ENCODE results near the gene SLC7A10.

SLC7A10 gene

GRCh38 chr19:33266974-33267484 lies 41.4 kb upstream of the SLC7A10 start:
- peaks cover 5% of the 10 kb centered on the region for H3K4me1 ChIP-seq (ENCODE audit: control insufficient read depth, insufficient read depth, low read length)
- H3K36me3 ChIP-seq (ENCODE audit: control insufficient read depth, insufficient read depth, low read length) = no peaks in the 10 kb centered on the region
- H3K27me3 ChIP-seq (ENCODE audit: control insufficient read depth, insufficient read depth, low read length, poor library complexity, severe bottlenecking) = no peaks in the 10 kb centered on the region
- no peak overlapping the region for H3K27ac ChIP-seq (ENCODE audit: insufficient read depth, low read depth, low read length, poor library complexity, severe bottlenecking)
- no peaks in the 10 kb centered on the region for H3K9me3 ChIP-seq (ENCODE audit: control insufficient read depth, low read length)
- WGBS, 2 experiments = 90 to 92% methylated on average over 19 to 20 of the region's 20 CpGs
- H3K4me3 ChIP-seq (ENCODE audit: insufficient read depth, low read depth, low read length) = no peak overlapping the region

- no peaks in the 10 kb centered on the region for H3K27me3 ChIP-seq (ENCODE audit: control insufficient read depth, insufficient read depth, low read length, poor library complexity, severe bottlenecking)
- H3K27ac ChIP-seq (ENCODE audit: insufficient read depth, low read depth, low read length, poor library complexity, severe bottlenecking) = no peak overlapping the region
- no peak overlapping the region for H3K4me3 ChIP-seq (ENCODE audit: insufficient read depth, low read depth, low read length)
- H3K4me1 ChIP-seq (ENCODE audit: control insufficient read depth, insufficient read depth, low read length) = peaks cover 5% of the 10 kb centered on the region
- 91 to 92% methylated on average over 14 of the region's 14 CpGs for WGBS, 2 experiments
- no peaks in the 10 kb centered on the region for H3K9me3 ChIP-seq (ENCODE audit: control insufficient read depth, low read length)
- no peaks in the 10 kb centered on the region for H3K36me3 ChIP-seq (ENCODE audit: control insufficient read depth, insufficient read depth, low read length)
Measured at GRCh38 chr19:33264881-33265445, 39.3 kb upstream of the SLC7A10 start.

GRCh38 chr19:33263325-33264023 lies 37.8 kb upstream of the SLC7A10 start:
- no peaks in the 10 kb centered on the region for H3K9me3 ChIP-seq (ENCODE audit: control insufficient read depth, low read length)
- WGBS, 2 experiments = 92 to 93% methylated on average over 25 of the region's 25 CpGs
- H3K27ac ChIP-seq (ENCODE audit: insufficient read depth, low read depth, low read length, poor library complexity, severe bottlenecking) = no peak overlapping the region
- H3K36me3 ChIP-seq (ENCODE audit: control insufficient read depth, insufficient read depth, low read length) = no peaks in the 10 kb centered on the region
- peaks cover 4% of the 10 kb centered on the region for H3K4me1 ChIP-seq (ENCODE audit: control insufficient read depth, insufficient read depth, low read length)
- H3K4me3 ChIP-seq (ENCODE audit: insufficient read depth, low read depth, low read length) = no peak overlapping the region
- no peaks in the 10 kb centered on the region for H3K27me3 ChIP-seq (ENCODE audit: control insufficient read depth, insufficient read depth, low read length, poor library complexity, severe bottlenecking)

GRCh38 chr19:33261511-33262189 lies 36.0 kb upstream of the SLC7A10 start:
- Histone ChIP-seq H3K4me1 (ENCODE audit: control insufficient read depth, insufficient read depth, low read length) (no peaks in the 10 kb centered on the region), H3K4me3 (ENCODE audit: insufficient read depth, low read depth, low read length) (no peak overlapping the region), H3K27me3 (ENCODE audit: control insufficient read depth, insufficient read depth, low read length, poor library complexity, severe bottlenecking) (no peaks in the 10 kb centered on the region), H3K9me3 (ENCODE audit: control insufficient read depth, low read length) (no peaks in the 10 kb centered on the region), H3K36me3 (ENCODE audit: control insufficient read depth, insufficient read depth, low read length) (no peaks in the 10 kb centered on the region), H3K27ac (ENCODE audit: insufficient read depth, low read depth, low read length, poor library complexity, severe bottlenecking) (no peak overlapping the region)
- 77% methylated on average over 13 to 14 of the region's 14 CpGs for WGBS, 2 experiments

- Histone ChIP-seq H3K36me3 (ENCODE audit: control insufficient read depth, insufficient read depth, low read length) (no peaks in the 10 kb centered on the region), H3K9me3 (ENCODE audit: control insufficient read depth, low read length) (no peaks in the 10 kb centered on the region), H3K27me3 (ENCODE audit: control insufficient read depth, insufficient read depth, low read length, poor library complexity, severe bottlenecking) (no peaks in the 10 kb centered on the region), H3K4me3 (ENCODE audit: insufficient read depth, low read depth, low read length) (no peak overlapping the region), H3K4me1 (ENCODE audit: control insufficient read depth, insufficient read depth, low read length) (no peaks in the 10 kb centered on the region), H3K27ac (ENCODE audit: insufficient read depth, low read depth, low read length, poor library complexity, severe bottlenecking) (no peak overlapping the region)
- 90 to 92% methylated on average over 24 of the region's 24 CpGs for WGBS, 2 experiments
Measured at GRCh38 chr19:33260628-33261418, 35.2 kb upstream of the SLC7A10 start.

GRCh38 chr19:33259539-33259938 lies 33.9 kb upstream of the SLC7A10 start:
- no peak overlapping the region for H3K27ac ChIP-seq (ENCODE audit: insufficient read depth, low read depth, low read length, poor library complexity, severe bottlenecking)
- H3K4me3 ChIP-seq (ENCODE audit: insufficient read depth, low read depth, low read length) = no peak overlapping the region
- WGBS, 2 experiments = 89 to 90% methylated on average over 6 of the region's 6 CpGs
- no peaks in the 10 kb centered on the region for H3K36me3 ChIP-seq (ENCODE audit: control insufficient read depth, insufficient read depth, low read length)
- H3K4me1 ChIP-seq (ENCODE audit: control insufficient read depth, insufficient read depth, low read length) = no peaks in the 10 kb centered on the region
- no peaks in the 10 kb centered on the region for H3K27me3 ChIP-seq (ENCODE audit: control insufficient read depth, insufficient read depth, low read length, poor library complexity, severe bottlenecking)
- no peaks in the 10 kb centered on the region for H3K9me3 ChIP-seq (ENCODE audit: control insufficient read depth, low read length)

GRCh38 chr19:33257828-33258227 lies 32.2 kb upstream of the SLC7A10 start:
- Histone ChIP-seq H3K4me1 (ENCODE audit: control insufficient read depth, insufficient read depth, low read length) (no peaks in the 10 kb centered on the region), H3K27me3 (ENCODE audit: control insufficient read depth, insufficient read depth, low read length, poor library complexity, severe bottlenecking) (no peaks in the 10 kb centered on the region), H3K36me3 (ENCODE audit: control insufficient read depth, insufficient read depth, low read length) (no peaks in the 10 kb centered on the region), H3K4me3 (ENCODE audit: insufficient read depth, low read depth, low read length) (no peak overlapping the region), H3K9me3 (ENCODE audit: control insufficient read depth, low read length) (no peaks in the 10 kb centered on the region), H3K27ac (ENCODE audit: insufficient read depth, low read depth, low read length, poor library complexity, severe bottlenecking) (no peak overlapping the region)
- 85 to 90% methylated on average over 2 of the region's 2 CpGs for WGBS, 2 experiments

- H3K9me3 ChIP-seq (ENCODE audit: control insufficient read depth, low read length) = no peaks in the 10 kb centered on the region
- peaks cover 2% of the 10 kb centered on the region for H3K4me1 ChIP-seq (ENCODE audit: control insufficient read depth, insufficient read depth, low read length)
- no peaks in the 10 kb centered on the region for H3K27me3 ChIP-seq (ENCODE audit: control insufficient read depth, insufficient read depth, low read length, poor library complexity, severe bottlenecking)
- H3K4me3 ChIP-seq (ENCODE audit: insufficient read depth, low read depth, low read length) = no peak overlapping the region
- H3K27ac ChIP-seq (ENCODE audit: insufficient read depth, low read depth, low read length, poor library complexity, severe bottlenecking) = no peak overlapping the region
- WGBS, 2 experiments = 87 to 88% methylated on average over 7 of the region's 7 CpGs
- H3K36me3 ChIP-seq (ENCODE audit: control insufficient read depth, insufficient read depth, low read length) = no peaks in the 10 kb centered on the region
Measured at GRCh38 chr19:33256261-33256660, 30.6 kb upstream of the SLC7A10 start.

- Histone ChIP-seq H3K4me1 (ENCODE audit: control insufficient read depth, insufficient read depth, low read length) (peaks cover 6% of the 10 kb centered on the region), H3K27me3 (ENCODE audit: control insufficient read depth, insufficient read depth, low read length, poor library complexity, severe bottlenecking) (no peaks in the 10 kb centered on the region), H3K9me3 (ENCODE audit: control insufficient read depth, low read length) (no peaks in the 10 kb centered on the region), H3K36me3 (ENCODE audit: control insufficient read depth, insufficient read depth, low read length) (no peaks in the 10 kb centered on the region), H3K4me3 (ENCODE audit: insufficient read depth, low read depth, low read length) (no peak overlapping the region), H3K27ac (ENCODE audit: insufficient read depth, low read depth, low read length, poor library complexity, severe bottlenecking) (no peak overlapping the region)
- 92% methylated on average over 7 of the region's 7 CpGs for WGBS, 2 experiments
Measured at GRCh38 chr19:33255781-33256180, 30.1 kb upstream of the SLC7A10 start.
